ENCODE data around the gene ZNF398. TPM values are rescaled to one million over a fixed set of nuclear protein-coding genes. Genes with fewer than 3 reads are reported as not detected.
A peak's percentile ranks its signal among the peaks of the same experiment; 100 is the strongest.
"Not testable (repeated sequence)": the region's sequence is repeated elsewhere in the genome, so short reads cannot be mapped to it uniquely, and the experiment has no call there.

Gene ZNF398
- total RNA-seq, 1 experiment from 2014 or later, result 62.1 TPM

- Histone ChIP-seq H2BK120ac (ENCODE audit: low read depth, low read length, poor library complexity, severe bottlenecking) (no peak overlapping the region), H2BK12ac (ENCODE audit: insufficient read length, low read depth, low read length) (no peak overlapping the region), H3K23ac (ENCODE audit: insufficient read length, low read depth, low read length) (no peak overlapping the region), H2BK15ac (ENCODE audit: low read depth, low read length) (no peak overlapping the region), H3K18ac (ENCODE audit: insufficient read length, low read depth, low read length) (no peak overlapping the region), H2BK20ac (ENCODE audit: low read depth, low read length, poor library complexity, severe bottlenecking) (no peak overlapping the region), H3K27me3 (ENCODE audit: insufficient read depth, low read length) (no peaks in the 10 kb centered on the region), H3K56ac (ENCODE audit: insufficient read length, low read depth, low read length) (no peak overlapping the region), H2AFZ (ENCODE audit: low read length) (no peak overlapping the region), H4K91ac (ENCODE audit: insufficient read length, low read depth, low read length) (no peak overlapping the region), H4K8ac (replicated peaks; ENCODE audit: insufficient read length, low read depth, low read length) (no peak overlapping the region), H3K14ac (ENCODE audit: insufficient read depth, low read length) (no peak overlapping the region), H4K20me1 (ENCODE audit: control insufficient read depth, insufficient read depth, insufficient read length) (no peaks in the 10 kb centered on the region), H3K4ac (ENCODE audit: low read depth, low read length) (no peak overlapping the region), H3K27ac (ENCODE audit: insufficient read length, low read depth, low read length) (no peak overlapping the region), H3K4me2 (ENCODE audit: insufficient read depth, insufficient read length, low read length) (no peak overlapping the region), H3K79me2 (ENCODE audit: insufficient read depth, low read length) (no peaks in the 10 kb centered on the region), H2AK5ac (ENCODE audit: insufficient read length, low read length) (no peak overlapping the region), H3K9me3 (ENCODE audit: control insufficient read depth, low read depth, low read length) (no peaks in the 10 kb centered on the region), H4K5ac (ENCODE audit: insufficient read length, low read depth, low read length) (no peak overlapping the region), H3K9ac (ENCODE audit: extremely low read depth, insufficient read length, low read length) (no peak overlapping the region), H3K23me2 (ENCODE audit: insufficient read length, low read depth, low read length, poor library complexity, severe bottlenecking) (no peaks in the 10 kb centered on the region), H3T11ph (ENCODE audit: low read length) (no peak overlapping the region), H3K4me1 (ENCODE audit: insufficient read depth, low read length) (no peaks in the 10 kb centered on the region), H2BK5ac (ENCODE audit: insufficient read length, low read length) (no peak overlapping the region), H3K79me1 (ENCODE audit: insufficient read depth, low read depth, low read length, poor library complexity, severe bottlenecking) (no peaks in the 10 kb centered on the region)
- H3K4me3 Mint-ChIP-seq, result no peak overlapping the region
- H3K27me3 Mint-ChIP-seq (ENCODE audit: low read depth), result peaks cover 13% of the 10 kb centered on the region
- no peak for DNase-seq
- WGBS (ENCODE audit: extremely low coverage, insufficient read length, low lambda C conversion rate), result no CpG with 5 or more reads among the region's 22 CpGs
- peaks cover 6 to 33% (median 30%) of the 10 kb centered on the region in 3 experiments; a peak in 6 of 7 replicates for H3K36me3 Mint-ChIP-seq (ENCODE audit: insufficient read depth in 1 of 3, low read depth in 3 of 3)
- H3K27ac Mint-ChIP-seq, result no peak overlapping the region
- H3K9me3 Mint-ChIP-seq, result no peaks in the 10 kb centered on the region
- TF ChIP-seq CTCF (conservative IDR thresholded peaks at IDR 0.05), result no peak
- H3K4me1 Mint-ChIP-seq, result no peaks in the 10 kb centered on the region
These were observed 78.4 kb downstream of the ZNF398 start for GRCh38 chr7:149225656-149226055.

GRCh38 chr7:149226366-149226765 is 79.1 kb downstream of the ZNF398 start:
- H3K4me2 ChIP-seq (ENCODE audit: insufficient read depth, insufficient read length, low read length); H3T11ph ChIP-seq (ENCODE audit: low read length); H2BK20ac ChIP-seq (ENCODE audit: low read depth, low read length, poor library complexity, severe bottlenecking); H4K91ac ChIP-seq (ENCODE audit: insufficient read length, low read depth, low read length); H3K4me1 Mint-ChIP-seq; H3K4ac ChIP-seq (ENCODE audit: low read depth, low read length); H2BK5ac ChIP-seq (ENCODE audit: insufficient read length, low read length); H3K18ac ChIP-seq (ENCODE audit: insufficient read length, low read depth, low read length); H3K4me3 Mint-ChIP-seq; H4K8ac ChIP-seq (replicated peaks; ENCODE audit: insufficient read length, low read depth, low read length); H2AK5ac ChIP-seq (ENCODE audit: insufficient read length, low read length); H2BK12ac ChIP-seq (ENCODE audit: insufficient read length, low read depth, low read length); H3K79me1 ChIP-seq (ENCODE audit: insufficient read depth, low read depth, low read length, poor library complexity, severe bottlenecking); H3K23me2 ChIP-seq (ENCODE audit: insufficient read length, low read depth, low read length, poor library complexity, severe bottlenecking); H3K4me1 ChIP-seq (ENCODE audit: insufficient read depth, low read length); H3K9me3 Mint-ChIP-seq; H2AFZ ChIP-seq (ENCODE audit: low read length); H3K23ac ChIP-seq (ENCODE audit: insufficient read length, low read depth, low read length); H2BK120ac ChIP-seq (ENCODE audit: low read depth, low read length, poor library complexity, severe bottlenecking); DNase-seq; H3K56ac ChIP-seq (ENCODE audit: insufficient read length, low read depth, low read length); H3K27ac ChIP-seq (ENCODE audit: insufficient read length, low read depth, low read length); H3K27me3 ChIP-seq (ENCODE audit: insufficient read depth, low read length); H3K14ac ChIP-seq (ENCODE audit: insufficient read depth, low read length); H2BK15ac ChIP-seq (ENCODE audit: low read depth, low read length); H3K9ac ChIP-seq (ENCODE audit: extremely low read depth, insufficient read length, low read length); H3K9me3 ChIP-seq (ENCODE audit: control insufficient read depth, low read depth, low read length); H4K5ac ChIP-seq (ENCODE audit: insufficient read length, low read depth, low read length); H3K79me2 ChIP-seq (ENCODE audit: insufficient read depth, low read length); H4K20me1 ChIP-seq (ENCODE audit: control insufficient read depth, insufficient read depth, insufficient read length): not testable (repeated sequence)
- Mint-ChIP-seq H3K36me3 (ENCODE audit: insufficient read depth in 1 of 3, low read depth in 3 of 3) (peaks cover 1 to 27% (median 24%) of the 10 kb centered on the region in 3 experiments; a peak in 5 of 7 replicates), H3K27me3 (ENCODE audit: low read depth) (peaks cover 13% of the 10 kb centered on the region), H3K27ac (peak overlapping the region in 1 of 3 experiments; percentile 42; a peak in 1 of 7 replicates)
- no CpG with 5 or more reads among the region's 17 CpGs for WGBS (ENCODE audit: extremely low coverage, insufficient read length, low lambda C conversion rate)

Data from H9 (cell line).